ENCODE results near the gene CNTN6. TPM values are rescaled to one million over a fixed set of nuclear protein-coding genes. Genes with fewer than 3 reads are reported as not detected.

CNTN6 gene
- total RNA-seq = under 1 TPM in 1 of 3 donors, not detected in 2; 0.32 TPM
- long read RNA-seq, donor 1 = 0 reads
- long read RNA-seq, donor 2 = 0 reads

DNA sequence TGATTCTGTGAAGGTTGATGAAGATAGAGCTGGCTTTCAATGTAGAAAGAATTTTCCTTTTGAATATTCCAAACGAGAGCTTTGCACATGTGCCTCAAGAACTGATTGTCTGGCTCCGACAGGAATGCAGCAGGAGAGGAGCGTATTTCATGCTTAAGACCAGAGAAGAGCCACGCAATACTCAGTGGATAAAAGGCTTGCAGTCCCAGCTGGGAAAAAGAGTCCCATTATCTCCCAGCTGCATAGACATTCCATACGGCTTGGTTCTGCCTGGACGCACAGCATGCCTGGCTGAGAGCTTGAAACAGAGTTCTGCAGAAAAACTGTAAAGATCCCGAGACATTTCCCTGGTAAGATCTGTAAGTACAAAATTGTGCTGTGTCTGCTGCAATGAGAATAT is at the start of gene CNTN6:
TSS of gene CNTN6 (plus strand) at position 254 of the 400 bp plus-strand sequence. CDS start 54,985 bp downstream, outside the sequence.
- no peaks in the 10 kb centered on the region for H3K4me1 ChIP-seq (ENCODE audit: low read depth)
- DNase-seq = no peak
- H3K9me3 ChIP-seq = no peaks in the 10 kb centered on the region
- TF ChIP-seq CTCF (IDR thresholded peaks at IDR 0.05) = no peak
- no peaks in the 10 kb centered on the region for H3K36me3 ChIP-seq (ENCODE audit: low read depth)
- intact Hi-C loops (cut with DNase I, micrococcal nuclease) = no loop called here
- H3K4me3 ChIP-seq = no peak within 1 kb of the TSS
- no peak for ATAC-seq

- no peaks in the 10 kb centered on the region for H3K36me3 ChIP-seq (ENCODE audit: low read depth)
- H3K4me3 ChIP-seq = no peak overlapping the region
- no peaks in the 10 kb centered on the region for H3K4me1 ChIP-seq (ENCODE audit: low read depth)
- no peak for TF ChIP-seq CTCF (IDR thresholded peaks at IDR 0.05)
- H3K9me3 ChIP-seq = peaks cover 9% of the 10 kb centered on the region
- ATAC-seq = no peak
- no peak for DNase-seq
- intact Hi-C loops (cut with DNase I, micrococcal nuclease) = no loop called here
Observed at GRCh38 chr3:1048558-1048957, 44.3 kb upstream of the CNTN6 start.

- intact Hi-C loops (cut with DNase I, micrococcal nuclease) = no loop called here
- no peaks in the 10 kb centered on the region for H3K4me1 ChIP-seq (ENCODE audit: low read depth)
- no peaks in the 10 kb centered on the region for H3K36me3 ChIP-seq (ENCODE audit: low read depth)
- no peaks in the 10 kb centered on the region for H3K9me3 ChIP-seq
- no peak for TF ChIP-seq CTCF (IDR thresholded peaks at IDR 0.05)
- no peak for ATAC-seq
- no peak for DNase-seq
- no peak overlapping the region for H3K4me3 ChIP-seq
Observed at GRCh38 chr3:1055870-1056269, 37.0 kb upstream of the CNTN6 start.

- no peaks in the 10 kb centered on the region for H3K4me1 ChIP-seq (ENCODE audit: low read depth)
- no peaks in the 10 kb centered on the region for H3K9me3 ChIP-seq
- no peak overlapping the region for H3K4me3 ChIP-seq
- DNase-seq = no peak
- H3K36me3 ChIP-seq (ENCODE audit: low read depth) = no peaks in the 10 kb centered on the region
- TF ChIP-seq CTCF (IDR thresholded peaks at IDR 0.05) = no peak
- ATAC-seq = no peak
- intact Hi-C loops (cut with DNase I, micrococcal nuclease) = no loop called here
Observed at GRCh38 chr3:1056744-1057143, 36.1 kb upstream of the CNTN6 start.

GRCh38 chr3:1057436-1057835 is 35.4 kb upstream of the CNTN6 start:
- Histone ChIP-seq H3K36me3 (ENCODE audit: low read depth) (no peaks in the 10 kb centered on the region), H3K4me1 (ENCODE audit: low read depth) (no peaks in the 10 kb centered on the region), H3K9me3 (no peaks in the 10 kb centered on the region), H3K4me3 (no peak overlapping the region)
- no peak for TF ChIP-seq CTCF (IDR thresholded peaks at IDR 0.05)
- no peak for DNase-seq
- ATAC-seq = no peak
- intact Hi-C loops (cut with DNase I, micrococcal nuclease) = no loop called here

DNA sequence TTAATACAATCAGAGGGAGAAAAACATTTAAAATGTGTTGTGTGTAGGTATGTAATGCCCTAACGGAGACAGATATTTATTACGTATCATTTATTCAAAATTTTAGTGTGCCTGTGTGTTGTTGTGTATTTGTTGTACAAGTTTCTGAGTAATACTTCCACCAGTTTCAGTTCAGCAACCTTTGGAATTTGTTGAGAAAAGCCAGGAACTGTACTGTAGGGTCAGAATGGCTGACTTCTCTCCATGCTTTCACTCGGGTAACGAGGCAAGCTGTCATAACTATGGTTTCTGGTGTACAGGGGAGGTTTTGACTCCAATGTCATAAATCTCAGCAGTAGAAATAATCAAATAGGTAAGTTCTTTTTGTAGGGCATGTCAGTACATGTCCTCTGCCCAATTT is 23.8 kb upstream of the CNTN6 start:
- Histone ChIP-seq H3K36me3 (ENCODE audit: low read depth) (no peaks in the 10 kb centered on the region), H3K4me1 (ENCODE audit: low read depth) (no peaks in the 10 kb centered on the region), H3K4me3 (no peak overlapping the region), H3K9me3 (no peaks in the 10 kb centered on the region)
- DNase-seq (no peak), ATAC-seq (no peak)
- TF ChIP-seq CTCF (IDR thresholded peaks at IDR 0.05) = no peak
- intact Hi-C loops (cut with DNase I, micrococcal nuclease) = no loop called here
